H1 (cell line): ENCODE data around the gene RNF8. TPM values are rescaled to one million over a fixed set of nuclear protein-coding genes. Genes with fewer than 3 reads are reported as not detected.

Experiments used
- CTCF ChIA-PET: fragments of 300-600 bp; sonication (Branson Sonifier 250); formaldehyde crosslinking; loops from one replicate; lab custom pipeline; 2021; ENCODE audit not compliant: partially characterized antibody; lab: Charles Lee
- POLR2A ChIA-PET: fragments of 300-600 bp; sonication (Branson Sonifier 250); formaldehyde crosslinking; loops from one replicate; lab custom pipeline; 2021; ENCODE audit warnings: inconsistent platforms; ENCODE audit not compliant: partially characterized antibody; lab: Charles Lee
- DNase-seq, 2 experiments: peaks; one replicate each; pipeline versions ENCODE4 v3.0.0 to v3.0.0-alpha.2; 2010 to 2022; ENCODE audit warnings: low spot score in 2 of 2, low read depth in 1 of 2, mixed read lengths in 1 of 2
- FAIRE-seq: peaks from 2 replicates; lab custom pipeline; 2011; peaks lifted over from hg19 to GRCh38; lab: Jason Lieb, UNC
- H2AFZ ChIP-seq: 2 replicates; pipeline ENCODE4 v1.8.1; 2012; ENCODE audit warnings: low read length, inconsistent platforms
- H2AK5ac ChIP-seq: 2 replicates; pipeline ENCODE4 v1.6.1; 2013; ENCODE audit warnings: low read depth, low read length
- H2BK120ac ChIP-seq: replicated peaks from 2 replicates; pipeline ENCODE3; 2013; ENCODE audit warnings: low read depth, low read length, inconsistent platforms
- H2BK12ac ChIP-seq: 2 replicates; pipeline ENCODE4 v1.6.1; 2013; ENCODE audit warnings: low read depth, low read length
- H2BK15ac ChIP-seq: 2 replicates; pipeline ENCODE4 v1.6.1; 2013; ENCODE audit warnings: low read length
- H2BK20ac ChIP-seq: 2 replicates; pipeline ENCODE4 v1.6.1; 2013; ENCODE audit warnings: low read length
- H2BK5ac ChIP-seq: 2 replicates; pipeline ENCODE4 v1.6.1; 2013; ENCODE audit warnings: low read depth, low read length
- H3K14ac ChIP-seq: 2 replicates; pipeline ENCODE4 v1.6.1; 2013; ENCODE audit warnings: inconsistent platforms; ENCODE audit not compliant: insufficient read length
- H3K18ac ChIP-seq: 2 replicates; pipeline ENCODE4 v1.6.1; 2013; ENCODE audit warnings: low read length; ENCODE audit errors: extremely low read depth
- H3K23ac ChIP-seq: 2 replicates; pipeline ENCODE4 v1.6.1; 2013; ENCODE audit warnings: inconsistent platforms; ENCODE audit not compliant: insufficient read length
- H3K23me2 ChIP-seq: 2 replicates; pipeline ENCODE4 v1.6.1; 2013; ENCODE audit warnings: low read depth, low read length
- H3K27ac ChIP-seq: 2 replicates; pipeline ENCODE4 v1.6.1; 2011; ENCODE audit warnings: low read depth, low read length, inconsistent platforms
- H3K27me3 ChIP-seq, 4 experiments: replicated peaks in 1 of 4; 1 replicate in 1 of 4; 2 replicates in 3 of 4; pipeline versions ENCODE4 v1.6.1 to v1.8.1; 2011 to 2013; ENCODE audit warnings: low read length in 3 of 4, mild to moderate bottlenecking in 3 of 4, inconsistent platforms in 2 of 4, mixed read lengths in 2 of 4, moderate library complexity in 1 of 4; ENCODE audit not compliant: control insufficient read depth in 3 of 4, insufficient read depth in 3 of 4; ENCODE audit errors: extremely low read depth in 1 of 4
- H3K36me3 ChIP-seq, 4 experiments: 2 replicates each; pipeline versions ENCODE4 v1.6.1 to v1.8.1; 2011 to 2013; ENCODE audit warnings: mild to moderate bottlenecking in 4 of 4, low read length in 3 of 4, moderate library complexity in 2 of 4, control low read depth in 1 of 4, inconsistent platforms in 1 of 4; ENCODE audit not compliant: insufficient read depth in 4 of 4, control insufficient read depth in 2 of 4
- H3K4ac ChIP-seq: replicated peaks from 2 replicates; pipeline ENCODE3; 2013; ENCODE audit warnings: low read length, low read depth, mixed read lengths, inconsistent platforms; ENCODE audit not compliant: insufficient read length
- H3K4me1 ChIP-seq, 4 experiments: replicated peaks in 1 of 4; 1 replicate in 1 of 4; 2 replicates in 3 of 4; pipeline versions ENCODE4 v1.6.1 to v1.8.1; 2011 to 2013; ENCODE audit warnings: low read length in 3 of 4, inconsistent platforms in 2 of 4, mixed read lengths in 1 of 4; ENCODE audit not compliant: insufficient read depth in 4 of 4, control insufficient read depth in 3 of 4
- H3K4me2 ChIP-seq, 2 experiments: 2 replicates each; pipeline versions ENCODE4 v1.6.1 to v1.8.1; 2011 to 2013; ENCODE audit warnings: low read depth in 2 of 2, low read length in 2 of 2, control low read depth in 1 of 2, inconsistent platforms in 1 of 2, mild to moderate bottlenecking in 1 of 2; ENCODE audit not compliant: insufficient read depth in 1 of 2
- H3K4me3 ChIP-seq, 4 experiments: fragments of 200-600, 300-600 bp in 1 of 4; sonication (generic), shearing (Covaris generic), sonication (Bioruptor Twin) in 1 of 4; 2 replicates each; pipeline versions ENCODE4 v1.5.1 to v1.8.1; 2011 to 2016; ENCODE audit warnings: low read length in 4 of 4, low read depth in 3 of 4, control low read depth in 2 of 4, inconsistent platforms in 2 of 4, mild to moderate bottlenecking in 2 of 4, mixed read lengths in 1 of 4, moderate library complexity in 1 of 4; ENCODE audit not compliant: insufficient read depth in 2 of 4; ENCODE audit errors: extremely low read depth in 1 of 4
- H3K56ac ChIP-seq: replicated peaks from 2 replicates; pipeline ENCODE3; 2013; ENCODE audit warnings: low read depth, mild to moderate bottlenecking, mixed read lengths, low read length, inconsistent platforms; ENCODE audit not compliant: insufficient read length
- H3K79me1 ChIP-seq: 2 replicates; pipeline ENCODE4 v1.6.1; 2013; ENCODE audit warnings: low read depth, low read length, control low read depth
- H3K79me2 ChIP-seq, 2 experiments: 2 replicates each; pipeline versions ENCODE4 v1.6.1 to v1.8.1; 2012 to 2013; ENCODE audit warnings: low read length in 2 of 2, mild to moderate bottlenecking in 2 of 2, inconsistent platforms in 1 of 2; ENCODE audit not compliant: insufficient read depth in 2 of 2, control insufficient read depth in 1 of 2
- H3K9ac ChIP-seq, 4 experiments: replicated peaks in 1 of 4; 1 replicate in 1 of 4; 2 replicates in 3 of 4; pipeline versions ENCODE4 v1.6.1 to v1.8.1; 2011 to 2013; ENCODE audit warnings: low read depth in 3 of 4, low read length in 3 of 4, control low read depth in 2 of 4, mild to moderate bottlenecking in 2 of 4, moderate library complexity in 2 of 4, inconsistent platforms in 1 of 4; ENCODE audit errors: extremely low read depth in 1 of 4
- H3K9me3 ChIP-seq, 2 experiments: 2 replicates each; pipeline versions ENCODE4 v1.6.1 to v1.8.1; 2012 to 2013; ENCODE audit warnings: mild to moderate bottlenecking in 2 of 2, moderate library complexity in 2 of 2, control low read depth in 1 of 2, inconsistent platforms in 1 of 2, low read depth in 1 of 2, low read length in 1 of 2, mixed read lengths in 1 of 2; ENCODE audit not compliant: insufficient read depth in 2 of 2
- H4K20me1 ChIP-seq, 2 experiments: replicated peaks in 1 of 2; 2 replicates each; pipeline versions ENCODE3 to v1.8.1; 2011 to 2013; ENCODE audit warnings: inconsistent platforms in 2 of 2, low read length in 2 of 2, mild to moderate bottlenecking in 1 of 2; ENCODE audit not compliant: insufficient read depth in 2 of 2, control insufficient read depth in 1 of 2
- H4K5ac ChIP-seq: 2 replicates; pipeline ENCODE4 v1.6.1; 2013; ENCODE audit warnings: low read length, low read depth, mixed read lengths, inconsistent platforms; ENCODE audit not compliant: insufficient read length
- H4K8ac ChIP-seq: 2 replicates; pipeline ENCODE4 v1.8.0; 2013; ENCODE audit warnings: mild to moderate bottlenecking, moderate library complexity, low read length, inconsistent platforms; ENCODE audit not compliant: insufficient read depth; ENCODE audit errors: extremely low read depth
- H4K91ac ChIP-seq: replicated peaks from 2 replicates; pipeline ENCODE3; 2013; ENCODE audit warnings: low read length, mixed read lengths, inconsistent platforms; ENCODE audit not compliant: insufficient read length
- SIX5 ChIP-seq: IDR thresholded peaks from 2 replicates; pipeline ENCODE4 v1.6.1; 2011; ENCODE audit warnings: mild to moderate bottlenecking, low read depth, low read length
- WGBS, 2 experiments: shearing (Covaris generic) in 1 of 2; methylation state at CpG; one replicate each; pipeline versions ENCODE4 v1.1.6 to v1.1.7; 2013 to 2015; ENCODE audit warnings: low lambda C conversion rate in 2 of 2, mixed read lengths in 2 of 2, inconsistent platforms in 1 of 2, low coverage in 1 of 2, missing lambda C conversion rate in 1 of 2; ENCODE audit not compliant: insufficient replicate concordance in 2 of 2, insufficient coverage in 1 of 2, insufficient read length in 1 of 2; ENCODE audit errors: extremely low coverage in 1 of 2, missing lambda C conversion rate in 1 of 2; 5-methylcytosine and 5-hydroxymethylcytosine counted together
- polyA plus RNA-seq, 7 experiments: library from polyadenylated mRNA; depleted of rRNA in 3 of 7; stranded (reverse) in 5 of 7; unstranded in 2 of 7; fragments of >200 nt in 5 of 7; fragments of 200-250 nt in 2 of 7; gene quantifications; 1 replicate in 5 of 7; 2 replicates in 1 of 7; 4 replicates in 1 of 7; pipeline versions ENCODE4 v1.2.1 to v1.2.3, GENCODE V29; 2011 to 2013; ENCODE audit warnings: missing spikeins in 2 of 7, mixed read lengths in 2 of 7
- total RNA-seq: library from RNA; stranded (reverse); fragmentation: NEBNext Ultra II Directional; extraction: Animal tissue kit (Norgen Biotek cat#: 25700); gene quantifications from 2 replicates; pipeline ENCODE4 v1.2.1, GENCODE V29; 2021

Gene RNF8
- total and polyA plus RNA-seq, 2 of the 8 experiments (the other 6 are each of a cell fraction or from before 2014, with no cell fraction given) = 20.3 to 44.7 TPM

GRCh38 chr6:37309692-37310091 is 44.1 kb upstream of the RNF8 start:
- FAIRE-seq (no peak), DNase-seq (no peak)
- Histone ChIP-seq H3K23me2 (no peaks in the 10 kb centered on the region), H3K36me3 (peaks cover 4 to 19% (median 10%) of the 10 kb centered on the region in 4 experiments; a peak in 6 of 8 replicates), H2BK20ac (no peak overlapping the region), H4K8ac (no peak overlapping the region), H2AK5ac (no peak overlapping the region), H3K79me1 (no peaks in the 10 kb centered on the region), H3K27me3 (no peaks in the 10 kb centered on the region), H3K56ac (no peak overlapping the region), H3K4ac (no peak overlapping the region), H3K9ac (no peak overlapping the region), H2BK120ac (no peak overlapping the region), H4K5ac (no peak overlapping the region), H3K23ac (no peak overlapping the region), H2BK15ac (no peak overlapping the region), H3K79me2 (no peaks in the 10 kb centered on the region), H2AFZ (no peak overlapping the region), H3K27ac (no peak overlapping the region), H2BK12ac (no peak overlapping the region), H3K4me3 (no peak overlapping the region), H3K4me1 (no peaks in the 10 kb centered on the region), H3K18ac (no peak overlapping the region), H3K14ac (no peak overlapping the region), H3K9me3 (no peaks in the 10 kb centered on the region), H2BK5ac (no peak overlapping the region), H3K4me2 (no peak overlapping the region), H4K91ac (no peak overlapping the region), H4K20me1 (peaks cover 0 to 4% of the 10 kb centered on the region in 2 experiments)
- TF ChIP-seq SIX5 = no peak
- CTCF ChIA-PET = interaction anchor here (1.1 to 2.9 kb wide), 5 partner anchors 10 to 291 kb away, joined by 3 to 9 read pairs (median 4); no protein-coding TSS in a partner anchor
- POLR2A ChIA-PET = interaction anchor here (0.7 to 1.4 kb wide), 3 partner anchors 10 to 44 kb away, joined by 3 to 4 read pairs (median 3); no protein-coding TSS in a partner anchor
- 56% methylated on average over 3 of the region's 3 CpGs; no CpG with 5 or more reads in 1 of the 2 experiments for WGBS, 2 experiments
